Measurements from ENCODE around the gene STX10. TPM values are rescaled to one million over a fixed set of nuclear protein-coding genes. Genes with fewer than 3 reads are reported as not detected.

STX10 gene
- total RNA-seq, 1 donor from 2014 or later = 36.5 TPM

DNA sequence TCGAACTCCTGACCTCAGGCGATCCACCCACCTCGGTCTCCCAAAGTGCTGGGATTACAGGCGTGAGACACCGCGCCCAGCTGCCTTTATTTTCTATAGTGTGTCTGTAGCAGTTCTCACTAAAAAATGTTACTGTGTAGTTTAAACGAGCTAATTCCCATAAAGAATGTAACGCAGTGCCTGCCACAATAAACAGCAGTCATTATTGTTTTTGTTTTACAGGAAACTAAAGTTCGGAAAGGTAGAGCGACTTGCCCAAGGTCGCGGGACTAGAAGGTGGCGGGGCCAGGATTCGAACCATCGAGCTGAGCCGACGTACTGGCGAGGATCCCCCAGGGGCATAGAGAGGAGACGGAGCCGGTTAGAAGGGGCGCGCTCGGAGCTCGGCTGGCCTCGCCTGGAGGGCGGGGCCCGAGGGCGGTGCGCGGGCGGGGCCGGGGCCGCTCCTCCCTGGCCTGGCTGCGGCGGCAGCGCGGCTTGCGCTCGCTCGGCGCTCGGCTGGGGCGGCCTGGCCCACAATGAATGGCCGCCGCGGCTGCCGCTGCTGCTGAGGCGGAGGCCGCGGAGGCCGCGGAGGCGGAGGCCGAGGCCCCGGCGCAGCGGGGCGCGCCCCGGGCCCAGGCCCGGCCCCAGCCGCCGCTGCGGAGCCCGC, 32.3 kb downstream of the STX10 start, which contains the start of gene NACC1:
Gene NACC1, plus strand, starts transcription at position 493 of the 652 bp plus-strand sequence. CDS start 16,944 bp downstream, outside the sequence.
- peaks cover 9% of the 10 kb centered on the region for H3K27me3 Mint-ChIP-seq (ENCODE audit: insufficient read depth, low read depth)
- no peaks in the 10 kb centered on the region for H3K9me3 Mint-ChIP-seq
- peaks cover 12% of the 10 kb centered on the region for H3K36me3 Mint-ChIP-seq
- peak within 1 kb of the TSS; percentile 99 for H3K4me3 Mint-ChIP-seq
- peaks cover 49% of the 10 kb centered on the region for H3K4me1 Mint-ChIP-seq
- H3K4me1 ChIP-seq = peaks cover 22% of the 10 kb centered on the region
- peaks cover 45% of the 10 kb centered on the region for H4K20me1 ChIP-seq (ENCODE audit: low read depth)
- no peaks in the 10 kb centered on the region for H3K36me3 ChIP-seq
- peaks cover 14% of the 10 kb centered on the region for H3F3A ChIP-seq (ENCODE audit: low read depth)
- H3K4me2 ChIP-seq = peak within 1 kb of the TSS; percentile 94
- DNase-seq (ENCODE audit: low spot score) = peak; percentile 97
- H3K9ac ChIP-seq = peak within 1 kb of the TSS; percentile 90
- H3K9me3 ChIP-seq (ENCODE audit: low read depth) = no peaks in the 10 kb centered on the region
- peaks cover 71% of the 10 kb centered on the region for H3K79me2 ChIP-seq (ENCODE audit: low read depth)
- H3K27ac ChIP-seq = peak within 1 kb of the TSS; percentile 89
- peak within 1 kb of the TSS; percentile 35 for H2AFZ ChIP-seq (replicated peaks)
- H3K4me3 ChIP-seq = peak within 1 kb of the TSS; percentile 100
- H3K27ac Mint-ChIP-seq = peak within 1 kb of the TSS; percentile 95
- TF ChIP-seq, protein P1, sequence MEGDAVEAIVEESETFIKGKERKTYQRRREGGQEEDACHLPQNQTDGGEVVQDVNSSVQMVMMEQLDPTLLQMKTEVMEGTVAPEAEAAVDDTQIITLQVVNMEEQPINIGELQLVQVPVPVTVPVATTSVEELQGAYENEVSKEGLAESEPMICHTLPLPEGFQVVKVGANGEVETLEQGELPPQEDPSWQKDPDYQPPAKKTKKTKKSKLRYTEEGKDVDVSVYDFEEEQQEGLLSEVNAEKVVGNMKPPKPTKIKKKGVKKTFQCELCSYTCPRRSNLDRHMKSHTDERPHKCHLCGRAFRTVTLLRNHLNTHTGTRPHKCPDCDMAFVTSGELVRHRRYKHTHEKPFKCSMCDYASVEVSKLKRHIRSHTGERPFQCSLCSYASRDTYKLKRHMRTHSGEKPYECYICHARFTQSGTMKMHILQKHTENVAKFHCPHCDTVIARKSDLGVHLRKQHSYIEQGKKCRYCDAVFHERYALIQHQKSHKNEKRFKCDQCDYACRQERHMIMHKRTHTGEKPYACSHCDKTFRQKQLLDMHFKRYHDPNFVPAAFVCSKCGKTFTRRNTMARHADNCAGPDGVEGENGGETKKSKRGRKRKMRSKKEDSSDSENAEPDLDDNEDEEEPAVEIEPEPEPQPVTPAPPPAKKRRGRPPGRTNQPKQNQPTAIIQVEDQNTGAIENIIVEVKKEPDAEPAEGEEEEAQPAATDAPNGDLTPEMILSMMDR (IDR thresholded peaks at IDR 0.05) = no peak
- TF ChIP-seq EZH2phosphoT487 (IDR thresholded peaks at IDR 0.05) (no peak), EZH2 (IDR thresholded peaks at IDR 0.05) (no peak)
- H3K27me3 ChIP-seq = no peaks in the 10 kb centered on the region

DNA sequence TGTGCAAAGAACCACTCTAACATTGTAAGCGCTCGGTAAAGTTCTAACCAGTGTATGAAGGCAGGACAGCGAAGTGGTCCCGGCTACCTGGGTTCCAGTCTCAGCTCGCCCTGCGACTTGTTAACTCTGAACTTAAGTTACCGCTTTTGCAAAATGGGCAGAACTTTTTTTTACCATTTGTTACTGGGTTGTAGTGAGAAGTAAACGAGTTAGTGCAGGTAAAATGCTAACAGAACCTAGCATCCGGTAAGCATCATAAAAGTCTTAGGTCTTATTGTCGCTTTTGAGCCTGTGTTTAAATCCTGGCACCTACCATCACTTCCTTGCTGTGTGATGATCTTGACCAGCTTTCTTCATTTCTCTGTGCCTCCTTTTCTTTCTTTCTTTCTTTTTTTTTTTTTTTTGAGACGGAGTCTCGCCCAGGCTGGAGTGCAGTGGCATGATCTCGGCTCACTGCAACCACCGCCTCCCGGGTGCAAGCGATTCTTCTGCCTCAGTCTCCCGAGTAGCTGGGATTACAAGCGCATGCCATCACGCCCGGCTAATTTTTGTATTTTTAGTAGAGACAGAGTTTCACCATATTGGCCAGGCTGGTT, 32.9 kb downstream of the STX10 start:
- Histone ChIP-seq H4K20me1 (ENCODE audit: low read depth) (peaks cover 39% of the 10 kb centered on the region), H3K4me1 (peaks cover 22% of the 10 kb centered on the region), H3K79me2 (ENCODE audit: low read depth) (peaks cover 65% of the 10 kb centered on the region), H3K9ac (no peak overlapping the region), H2AFZ (replicated peaks) (peak overlapping the region; percentile 35), H3K27me3 (no peaks in the 10 kb centered on the region), H3K27ac (no peak overlapping the region), H3K4me3 (peak overlapping the region; percentile 63), H3K9me3 (ENCODE audit: low read depth) (no peaks in the 10 kb centered on the region), H3K4me2 (peak overlapping the region; percentile 94), H3K36me3 (no peaks in the 10 kb centered on the region), H3F3A (ENCODE audit: low read depth) (peaks cover 14% of the 10 kb centered on the region)
- TF ChIP-seq EZH2 (IDR thresholded peaks at IDR 0.05) (no peak), EZH2phosphoT487 (IDR thresholded peaks at IDR 0.05) (no peak)
- TF ChIP-seq, protein P1 (IDR thresholded peaks at IDR 0.05) = no peak
- peak overlapping the region; percentile 95 for H3K27ac Mint-ChIP-seq
- H3K9me3 Mint-ChIP-seq = no peaks in the 10 kb centered on the region
- H3K27me3 Mint-ChIP-seq (ENCODE audit: insufficient read depth, low read depth) = peaks cover 6% of the 10 kb centered on the region
- peaks cover 12% of the 10 kb centered on the region for H3K36me3 Mint-ChIP-seq
- peaks cover 45% of the 10 kb centered on the region for H3K4me1 Mint-ChIP-seq
- no peak for DNase-seq (ENCODE audit: low spot score)
- H3K4me3 Mint-ChIP-seq = peak overlapping the region; percentile 99

DNA sequence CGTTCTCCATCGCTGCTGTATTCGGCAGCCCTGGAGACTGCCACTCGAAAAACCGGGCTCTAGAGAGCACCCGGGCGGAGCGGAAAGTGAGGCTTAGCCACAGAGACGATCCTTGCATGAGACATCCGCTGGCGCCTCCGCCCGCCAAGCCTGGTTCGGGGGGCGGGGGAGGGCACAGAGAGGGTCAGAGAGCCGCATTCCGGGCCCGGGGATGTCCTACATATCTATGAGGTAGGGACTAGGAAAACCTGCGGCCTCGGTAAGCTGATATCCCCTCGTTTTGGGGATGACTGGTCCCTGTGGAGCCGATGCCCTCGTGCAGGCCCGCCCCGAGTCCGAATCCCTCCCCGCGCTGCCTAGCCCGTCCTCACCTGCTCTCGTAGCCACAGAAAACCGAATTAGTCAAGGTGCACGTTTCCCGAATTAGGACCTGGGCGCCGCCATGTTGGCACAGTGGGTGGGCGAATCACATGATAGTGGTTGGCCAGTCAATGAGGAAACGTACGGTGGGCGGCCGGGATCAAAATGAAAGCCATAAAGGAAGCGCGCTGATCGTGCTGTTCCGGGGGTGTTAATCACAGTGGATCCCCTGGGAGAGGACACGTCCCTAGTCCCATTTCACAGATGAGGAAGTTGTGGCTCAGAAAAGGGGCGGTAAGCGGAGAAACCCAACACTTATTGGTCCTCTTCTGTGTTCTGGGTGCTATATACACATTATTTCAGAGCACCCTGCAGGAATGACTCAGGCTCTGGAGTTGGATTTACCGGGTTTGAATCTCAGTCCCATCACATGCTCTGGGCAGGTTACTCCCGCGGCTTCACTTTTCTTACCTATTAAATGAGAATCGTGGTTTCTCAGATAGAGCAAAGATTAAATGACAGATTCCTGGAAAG, 33.6 kb downstream of the STX10 start, which contains the start of gene TRMT1:
Gene TRMT1, minus strand, starts transcription at position 459 of the 894 bp plus-strand sequence. Its CDS starts 341 bp downstream, at position 118.
- no peaks in the 10 kb centered on the region for H3K9me3 Mint-ChIP-seq
- Histone ChIP-seq H3F3A (ENCODE audit: low read depth) (peaks cover 14% of the 10 kb centered on the region), H3K36me3 (no peaks in the 10 kb centered on the region), H3K9ac (peak within 1 kb of the TSS; percentile 78), H3K79me2 (ENCODE audit: low read depth) (peaks cover 58% of the 10 kb centered on the region), H3K4me2 (peak within 1 kb of the TSS; percentile 94), H3K27me3 (no peaks in the 10 kb centered on the region), H4K20me1 (ENCODE audit: low read depth) (peaks cover 31% of the 10 kb centered on the region), H3K9me3 (ENCODE audit: low read depth) (no peaks in the 10 kb centered on the region), H3K4me1 (peaks cover 22% of the 10 kb centered on the region), H2AFZ (replicated peaks) (peak within 1 kb of the TSS; percentile 35), H3K4me3 (peak within 1 kb of the TSS; percentile 63), H3K27ac (peak within 1 kb of the TSS; percentile 60)
- no peak for TF ChIP-seq EZH2phosphoT487 (IDR thresholded peaks at IDR 0.05)
- TF ChIP-seq EZH2 (IDR thresholded peaks at IDR 0.05) = no peak
- TF ChIP-seq, protein P1 (IDR thresholded peaks at IDR 0.05) = no peak
- peaks cover 6% of the 10 kb centered on the region for H3K27me3 Mint-ChIP-seq (ENCODE audit: insufficient read depth, low read depth)
- peak within 1 kb of the TSS; percentile 99 for H3K4me3 Mint-ChIP-seq
- peak; percentile 95 for DNase-seq (ENCODE audit: low spot score)
- H3K4me1 Mint-ChIP-seq = peaks cover 41% of the 10 kb centered on the region
- H3K36me3 Mint-ChIP-seq = peaks cover 6% of the 10 kb centered on the region
- peak within 1 kb of the TSS; percentile 95 for H3K27ac Mint-ChIP-seq
